ENCODE results near the gene GPX5.
A peak's percentile ranks its signal among the peaks of the same experiment; 100 is the strongest.
"Not testable (repeated sequence)": the region's sequence is repeated elsewhere in the genome, so short reads cannot be mapped to it uniquely, and the experiment has no call there.

GPX5 gene, protein sequence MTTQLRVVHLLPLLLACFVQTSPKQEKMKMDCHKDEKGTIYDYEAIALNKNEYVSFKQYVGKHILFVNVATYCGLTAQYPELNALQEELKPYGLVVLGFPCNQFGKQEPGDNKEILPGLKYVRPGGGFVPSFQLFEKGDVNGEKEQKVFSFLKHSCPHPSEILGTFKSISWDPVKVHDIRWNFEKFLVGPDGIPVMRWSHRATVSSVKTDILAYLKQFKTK

DNA sequence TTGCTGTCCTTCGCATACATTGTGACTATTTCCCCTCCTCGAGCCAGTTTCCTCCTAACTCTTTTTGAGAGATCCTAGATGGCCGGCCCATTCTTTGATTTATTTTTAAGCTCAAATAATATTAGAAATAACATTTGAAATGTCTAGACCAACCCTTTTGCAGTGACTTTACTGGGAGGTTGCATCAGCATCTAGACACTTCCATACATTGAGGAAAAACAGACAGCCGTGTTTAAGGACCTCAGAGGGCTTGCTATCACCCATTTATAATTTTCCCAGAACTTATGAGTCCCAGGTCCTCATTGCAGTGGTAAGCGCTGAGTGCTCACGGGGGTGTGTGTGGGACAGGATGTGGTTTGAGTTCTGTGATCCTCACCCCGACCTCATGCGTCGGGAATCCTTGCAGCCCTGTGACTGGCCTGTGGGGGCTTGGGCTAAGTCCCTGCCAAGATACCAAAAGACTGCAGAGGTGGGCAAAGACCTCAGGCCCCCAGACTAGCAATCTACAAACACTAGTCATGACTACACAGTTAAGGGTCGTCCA, at the start of gene GPX5:
GPX5 (plus strand) TSS at position 386 of the 544 bp plus-strand sequence; CDS start at position 519, 133 bp downstream.
- DNase-seq: no peak

DNA sequence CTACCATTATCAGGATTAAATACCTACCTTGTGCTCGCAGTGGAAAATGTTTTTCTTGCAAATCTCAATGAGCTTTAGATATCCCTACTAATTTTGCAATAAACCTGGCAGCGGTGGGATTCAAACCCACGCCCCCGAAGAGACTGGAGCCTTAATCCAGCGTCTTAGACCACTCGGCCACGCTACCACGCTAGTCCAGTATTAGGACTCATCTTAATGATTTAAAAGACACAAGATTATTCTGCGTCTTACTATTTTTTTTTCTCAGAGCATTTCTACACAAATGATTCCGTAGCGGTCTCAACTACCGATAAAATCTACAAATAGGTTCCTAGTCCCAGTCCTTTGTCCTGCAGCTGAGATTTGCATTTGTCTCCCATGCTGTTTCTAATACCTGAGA, 47.2 kb upstream of the GPX5 start:
- DNase-seq: no peak

DNA sequence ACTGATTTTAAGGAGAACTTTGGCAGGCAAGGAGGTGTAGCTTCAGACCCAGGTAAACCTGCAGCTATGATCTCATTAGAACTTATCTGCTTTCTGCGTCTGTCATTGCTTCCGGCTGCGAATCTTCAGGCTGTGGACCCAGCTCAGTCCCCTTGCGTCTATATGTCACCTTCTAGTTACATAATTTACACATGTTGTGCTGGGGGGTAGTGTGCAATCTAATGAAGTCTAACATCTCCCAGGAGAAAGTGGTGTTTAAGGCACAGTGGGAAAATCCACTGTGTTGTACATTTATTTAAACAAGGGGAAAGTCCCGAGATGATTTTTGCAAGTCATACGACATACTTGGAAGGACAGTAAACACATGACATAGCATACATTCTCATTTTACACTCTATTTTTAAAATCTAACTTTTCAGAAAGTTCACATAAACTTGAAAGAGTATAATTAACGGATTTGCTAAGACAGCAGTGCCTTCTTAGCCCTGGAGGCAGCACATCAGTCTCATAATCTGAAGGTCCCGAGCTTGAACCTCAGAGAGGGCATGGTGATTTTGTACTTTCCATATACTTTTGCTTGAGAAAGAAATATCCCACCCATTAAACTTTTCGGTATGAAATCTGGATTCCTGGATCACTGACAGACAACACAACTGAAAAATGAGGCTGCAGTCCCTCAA, 45.3 kb upstream of the GPX5 start:
- no peak for DNase-seq

DNA sequence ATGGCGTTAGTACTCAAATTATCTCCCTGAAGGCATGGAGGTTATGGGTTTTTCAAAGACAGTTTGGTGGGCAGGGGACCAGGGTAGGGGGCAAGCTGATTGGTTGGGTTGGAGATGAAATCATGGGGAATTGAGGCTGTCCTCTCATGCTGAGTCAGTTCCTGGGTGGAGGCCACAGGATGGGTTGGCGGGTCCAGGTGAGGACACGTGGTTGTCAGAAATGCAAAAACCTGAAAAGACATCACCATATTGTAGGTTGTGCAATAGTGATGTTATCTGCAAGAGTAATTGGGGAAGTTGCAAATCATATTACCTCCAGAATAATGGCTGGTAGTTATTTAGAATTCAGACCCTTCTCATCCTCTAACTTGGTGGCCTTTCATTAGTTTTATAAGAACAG, 40.2 kb upstream of the GPX5 start:
- DNase-seq: no peak

DNA sequence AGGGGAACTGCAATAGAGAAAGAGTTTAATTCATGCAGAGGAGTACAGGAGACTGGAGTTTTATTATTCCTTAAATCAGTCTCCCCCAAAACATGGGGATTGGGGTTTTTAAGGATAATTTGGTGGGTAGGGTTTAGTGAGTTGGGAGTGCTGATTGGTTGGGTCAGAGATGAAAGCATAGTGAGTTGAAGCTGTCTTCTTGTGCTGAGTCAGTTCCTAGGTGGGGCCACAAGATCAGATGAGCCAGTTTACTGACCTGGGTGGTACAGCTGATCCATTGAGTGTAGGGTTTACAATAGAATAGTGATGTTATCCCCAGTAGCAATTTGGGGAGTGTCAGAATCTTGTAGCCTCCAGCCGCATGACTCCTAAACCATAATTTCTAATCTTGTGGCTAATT, 39.1 kb upstream of the GPX5 start:
- DNase-seq: no peak

DNA sequence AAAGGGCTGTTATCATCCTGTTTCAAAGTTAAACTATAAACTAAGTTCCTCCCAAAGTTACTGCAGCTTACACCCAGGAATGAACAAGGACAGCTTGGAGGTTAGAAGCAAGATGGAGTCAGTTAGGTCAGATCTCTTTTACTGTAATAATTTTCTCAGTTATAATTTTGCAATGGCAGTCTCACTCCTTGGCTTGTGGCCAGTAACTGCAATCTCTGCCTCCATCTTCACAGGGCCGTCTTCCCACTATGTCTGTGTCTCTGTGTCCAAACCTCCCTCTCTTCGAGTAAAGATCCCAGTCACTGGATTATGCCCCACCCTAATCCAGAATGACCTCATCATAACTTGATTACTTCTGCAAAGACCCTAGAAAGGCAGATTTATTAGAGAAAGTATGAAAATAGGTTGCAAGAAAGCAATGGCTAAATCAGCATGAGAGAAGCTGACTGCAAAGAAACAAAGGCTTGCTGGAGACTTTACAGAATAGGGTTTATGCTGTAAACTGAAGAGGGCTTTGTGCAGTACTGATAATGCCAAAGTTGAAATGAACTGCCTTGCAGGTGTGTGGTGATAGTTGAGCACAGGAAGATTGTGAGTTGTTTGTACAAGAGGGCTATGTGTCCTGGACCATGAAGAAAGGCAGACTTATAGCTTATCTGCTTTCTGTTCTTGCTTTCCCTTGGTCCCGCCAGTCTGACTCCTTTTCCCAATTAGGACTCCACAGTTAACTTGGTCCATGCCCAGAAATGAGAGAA, 38.5 kb upstream of the GPX5 start:
- DNase-seq: no peak

DNA sequence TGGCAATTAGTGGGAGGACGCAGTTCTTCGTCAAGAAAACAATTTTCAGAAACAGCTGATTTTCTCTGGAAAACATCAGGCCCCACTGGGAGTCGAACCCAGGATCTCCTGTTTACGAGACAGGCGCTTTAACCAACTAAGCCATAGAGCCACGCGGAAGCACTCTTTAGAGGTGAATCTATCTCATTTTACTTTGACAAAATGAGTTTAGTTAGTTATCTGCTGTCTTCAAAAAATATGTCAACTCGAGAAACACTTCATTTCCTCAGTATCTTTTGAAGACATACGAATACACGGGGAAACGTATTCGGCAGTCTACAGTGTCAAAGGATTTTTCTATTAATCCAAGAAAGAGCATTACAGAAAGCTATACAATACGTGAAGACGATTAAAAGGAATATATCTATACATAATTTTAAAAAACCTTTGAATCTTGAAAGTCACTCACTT, 36.7 kb upstream of the GPX5 start:
- DNase-seq: no peak

DNA sequence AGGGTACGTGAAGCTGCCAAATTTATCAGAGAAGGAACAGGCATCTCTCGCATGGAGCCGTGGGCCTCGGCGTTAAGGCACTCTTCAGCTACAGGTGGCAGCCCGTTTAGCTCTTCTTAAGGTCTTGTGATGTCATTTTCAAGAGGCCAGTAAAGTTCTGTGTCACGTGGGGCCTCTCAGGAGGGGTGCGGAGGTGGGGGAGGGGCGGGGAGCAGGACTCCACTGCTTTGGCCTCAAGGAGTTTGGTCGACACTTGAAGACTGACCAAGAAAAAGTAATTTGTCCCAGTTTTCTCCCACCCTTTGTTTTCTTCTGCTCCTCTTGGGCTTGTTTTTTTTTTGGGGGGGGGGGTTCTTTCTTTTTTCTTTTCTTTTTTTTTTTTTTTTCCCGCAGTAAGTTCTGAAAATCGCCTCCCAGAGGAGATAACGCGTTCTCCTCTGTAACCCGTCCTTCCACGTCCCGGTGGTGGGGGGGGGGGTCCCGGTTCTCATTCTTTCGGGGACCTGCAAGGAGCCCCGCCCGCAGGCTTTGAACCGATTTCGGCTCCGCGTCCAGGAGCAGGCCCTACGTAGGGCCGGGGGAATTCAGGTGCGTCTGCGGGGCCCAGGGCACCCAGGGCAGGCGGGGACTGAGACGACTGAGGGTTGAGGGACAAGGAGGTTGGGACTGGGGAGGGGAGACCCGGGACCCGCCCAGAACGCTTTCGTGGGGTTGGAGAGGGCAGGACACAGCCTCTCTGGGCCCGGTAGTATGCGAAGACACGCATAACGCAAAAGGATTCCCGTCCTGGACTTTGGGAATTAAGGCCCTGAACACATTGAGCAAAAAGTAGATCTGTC, 36.1 kb upstream of the GPX5 start:
- DNase-seq: peak; percentile 35

DNA sequence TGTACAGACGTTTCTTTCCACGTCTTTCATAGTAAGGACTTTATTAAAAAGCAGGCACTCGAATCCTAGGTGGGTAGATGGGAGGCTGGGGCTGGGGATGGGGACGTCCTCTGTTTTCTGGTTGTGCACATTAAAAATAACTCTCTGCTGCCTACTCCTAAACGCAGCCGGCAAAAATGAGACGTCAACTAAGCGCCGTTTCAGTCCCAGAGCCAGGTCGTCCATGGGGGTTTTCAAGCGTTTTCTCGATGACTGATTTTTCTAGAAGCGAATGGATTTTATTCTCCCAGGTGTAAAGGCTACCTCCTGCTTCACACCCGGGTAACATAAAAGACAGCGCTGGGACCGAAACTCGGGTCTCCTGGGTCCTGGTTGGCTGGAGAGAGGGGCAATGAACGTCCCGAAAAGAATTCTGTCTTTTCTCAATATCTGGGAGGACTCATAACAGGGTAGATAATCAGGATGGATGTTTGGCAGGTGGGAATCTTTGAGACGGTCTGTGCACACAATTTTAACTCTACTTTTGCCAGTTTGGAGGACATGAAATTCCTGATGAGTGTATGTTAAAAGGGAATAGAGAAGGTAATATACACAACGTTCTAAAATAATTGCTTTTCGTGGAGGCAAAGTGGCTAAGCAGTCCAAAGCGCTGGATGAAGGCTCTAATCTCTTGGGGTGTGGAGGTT, 35.3 kb upstream of the GPX5 start:
- DNase-seq: no peak

DNA sequence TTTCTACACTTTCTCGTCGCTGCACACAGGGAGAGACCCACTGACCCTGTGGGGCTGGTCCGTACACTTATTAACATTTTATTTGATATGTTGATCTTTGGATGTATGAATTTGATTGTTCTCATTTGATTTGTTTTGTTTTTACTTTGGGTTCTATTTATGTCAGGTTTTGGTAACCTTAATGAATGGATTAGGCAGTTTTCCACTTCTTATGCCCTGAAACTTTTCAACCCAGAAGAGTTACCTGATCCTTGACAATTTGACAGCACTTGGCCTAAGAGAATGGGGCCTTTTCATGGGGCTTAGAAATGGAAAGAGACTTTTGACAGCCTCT, 33.7 kb upstream of the GPX5 start:
- no peak for DNase-seq

DNA sequence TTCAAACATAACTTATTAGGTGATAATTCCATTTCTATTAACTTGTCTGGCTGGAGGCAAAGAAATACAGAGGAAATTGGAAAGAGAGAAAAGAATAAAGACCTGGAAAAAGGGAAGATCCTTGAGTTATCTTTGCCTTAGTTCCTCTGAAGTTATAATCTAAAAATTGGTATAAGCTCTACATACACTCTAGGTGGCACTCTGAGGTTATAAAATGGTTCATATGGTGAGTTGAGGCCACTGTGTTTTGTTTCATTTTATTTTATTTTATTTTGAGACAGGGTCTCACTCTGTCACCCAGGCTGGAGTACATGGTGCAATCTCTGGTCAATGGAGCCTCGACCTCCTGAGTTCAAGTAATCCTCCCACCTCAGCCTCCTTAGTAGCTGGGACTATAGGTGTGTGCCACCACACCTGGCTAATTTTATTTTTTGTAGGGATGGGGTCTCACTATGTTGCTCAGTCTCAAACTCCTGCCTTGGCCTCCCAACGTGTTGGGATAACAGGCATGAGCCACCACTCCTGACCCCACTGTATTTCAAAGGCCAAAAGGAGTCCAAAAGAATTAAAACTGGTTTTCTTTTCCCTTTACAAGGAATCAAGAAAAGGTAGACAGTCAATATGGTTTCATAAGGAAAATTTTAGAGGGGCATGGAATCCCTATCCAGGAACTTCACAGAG, 29.4 kb upstream of the GPX5 start:
- no peak for DNase-seq

DNA sequence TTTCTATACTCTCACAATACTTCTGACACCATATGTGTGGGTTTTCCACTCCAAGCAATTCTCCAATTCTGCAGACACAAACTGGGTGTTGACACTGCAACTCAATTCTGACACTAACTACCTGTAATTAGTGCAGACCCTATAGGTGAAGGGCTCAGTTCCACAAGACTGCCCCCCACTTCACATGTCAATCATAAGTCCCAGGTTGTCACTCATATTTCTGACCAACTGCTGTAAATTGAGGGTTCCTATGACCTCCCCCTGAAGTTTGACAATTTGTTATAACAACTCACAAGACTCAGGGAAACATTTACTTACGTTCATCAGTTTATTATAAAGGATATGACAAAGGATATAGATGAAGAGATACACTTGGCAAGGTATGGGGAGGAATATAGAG, 28.4 kb upstream of the GPX5 start:
- DNase-seq: no peak

DNA sequence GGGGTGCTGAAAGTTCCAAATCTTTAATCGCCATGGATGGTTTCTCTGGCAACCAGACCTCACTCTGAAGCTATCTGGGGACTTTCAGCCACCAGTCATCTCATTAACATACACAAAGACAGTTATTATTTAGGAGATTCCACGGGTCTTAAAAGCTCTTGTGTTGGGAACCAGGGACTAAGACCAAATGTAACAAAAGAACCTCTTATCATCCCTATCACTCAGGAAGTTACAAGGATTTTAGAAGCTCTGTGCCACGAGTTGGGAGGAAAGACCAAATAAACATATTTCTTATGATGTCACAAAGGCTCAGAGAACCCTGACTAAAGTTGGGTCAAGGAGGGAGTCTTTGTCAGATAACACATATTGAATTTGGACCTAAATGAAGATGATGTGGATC, 27.8 kb upstream of the GPX5 start:
- no peak for DNase-seq

DNA sequence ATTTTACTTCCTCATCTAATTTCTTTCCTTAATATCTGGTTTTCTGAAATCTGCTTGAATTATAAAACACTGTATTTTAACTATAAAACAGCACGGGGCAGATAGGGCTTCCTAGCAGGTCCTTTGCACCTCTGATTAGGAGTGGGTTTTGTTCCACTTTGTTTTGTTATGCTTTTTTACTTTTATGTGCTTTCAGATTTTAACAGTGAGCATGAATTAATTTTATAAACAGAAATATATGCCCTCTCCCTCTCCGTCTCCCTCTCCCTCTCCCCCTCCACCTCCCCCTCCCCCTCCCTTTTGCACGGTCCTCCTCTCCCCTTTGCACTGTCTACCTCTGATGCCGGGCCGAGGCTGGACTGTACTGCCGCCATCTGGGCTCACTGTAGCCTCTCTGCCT, 24.4 kb upstream of the GPX5 start:
- DNase-seq: no peak

DNA sequence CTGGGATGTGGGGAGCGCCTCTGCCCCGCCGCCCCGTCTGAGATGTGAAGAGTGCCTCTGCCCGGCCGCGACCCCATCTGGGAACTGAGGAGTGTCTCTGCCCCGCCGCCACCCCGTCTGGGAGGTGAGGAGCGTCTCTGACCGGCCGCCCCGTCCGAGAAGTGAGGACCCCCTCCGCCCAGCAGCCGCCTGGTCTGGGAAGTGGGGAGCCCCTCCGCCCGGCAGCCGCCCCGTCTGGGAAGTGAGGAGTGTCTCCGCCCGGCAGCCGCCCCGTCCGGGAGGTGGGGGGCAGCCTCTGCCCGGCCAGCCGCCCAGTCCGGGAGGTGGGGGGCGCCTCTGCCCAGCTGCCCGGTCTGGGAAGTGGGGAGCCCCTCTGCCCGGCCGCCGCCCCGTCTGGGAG, 23.5 kb upstream of the GPX5 start:
- DNase-seq: not testable (repeated sequence)

DNA sequence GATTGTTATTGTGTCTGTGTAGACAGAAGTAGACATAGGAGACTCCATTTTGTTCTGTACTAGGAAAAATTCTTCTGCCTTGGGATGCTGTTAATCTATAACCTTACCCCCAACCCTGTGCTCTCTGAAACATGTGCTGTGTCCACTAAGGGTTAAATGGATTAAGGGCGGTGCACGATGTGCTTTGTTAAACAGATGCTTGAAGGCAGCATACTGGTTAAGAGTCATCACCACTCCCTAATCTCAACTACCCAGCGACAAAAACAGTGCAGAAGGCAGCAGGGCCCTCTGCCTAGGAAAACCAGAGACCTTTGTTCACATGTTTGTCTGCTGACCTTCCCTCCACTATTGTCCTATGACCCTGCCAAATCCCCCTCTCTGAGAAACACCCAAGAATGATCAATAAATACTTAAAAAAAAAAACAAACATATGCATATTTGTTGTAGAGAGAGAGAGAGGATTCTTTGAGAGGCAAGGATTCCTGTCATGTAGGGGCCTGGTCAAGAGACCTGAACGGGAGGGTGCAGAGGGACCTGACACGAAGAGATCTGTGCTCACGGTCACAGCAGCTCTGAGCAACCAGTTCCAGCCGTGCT, 22.9 kb upstream of the GPX5 start:
- DNase-seq: not testable (repeated sequence)

DNA sequence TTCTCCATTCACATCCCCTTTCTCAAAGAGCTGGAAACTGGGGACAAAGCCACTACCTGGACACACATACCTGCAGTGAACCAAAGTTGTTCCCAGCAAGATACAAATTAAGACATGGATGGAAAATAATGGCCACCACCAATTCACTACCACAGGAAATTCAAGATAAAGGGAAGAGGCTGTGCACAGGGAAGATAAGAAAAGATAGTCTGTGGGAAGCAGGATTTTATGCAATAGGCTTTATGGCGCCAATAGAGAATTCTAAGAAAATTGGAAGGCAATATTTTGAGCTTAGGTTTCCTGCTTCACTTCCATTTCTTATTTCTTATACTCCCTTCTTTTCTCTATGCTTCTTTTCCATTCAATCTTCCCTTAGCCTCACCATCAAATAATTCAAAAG, 19.9 kb upstream of the GPX5 start:
- DNase-seq: no peak

DNA sequence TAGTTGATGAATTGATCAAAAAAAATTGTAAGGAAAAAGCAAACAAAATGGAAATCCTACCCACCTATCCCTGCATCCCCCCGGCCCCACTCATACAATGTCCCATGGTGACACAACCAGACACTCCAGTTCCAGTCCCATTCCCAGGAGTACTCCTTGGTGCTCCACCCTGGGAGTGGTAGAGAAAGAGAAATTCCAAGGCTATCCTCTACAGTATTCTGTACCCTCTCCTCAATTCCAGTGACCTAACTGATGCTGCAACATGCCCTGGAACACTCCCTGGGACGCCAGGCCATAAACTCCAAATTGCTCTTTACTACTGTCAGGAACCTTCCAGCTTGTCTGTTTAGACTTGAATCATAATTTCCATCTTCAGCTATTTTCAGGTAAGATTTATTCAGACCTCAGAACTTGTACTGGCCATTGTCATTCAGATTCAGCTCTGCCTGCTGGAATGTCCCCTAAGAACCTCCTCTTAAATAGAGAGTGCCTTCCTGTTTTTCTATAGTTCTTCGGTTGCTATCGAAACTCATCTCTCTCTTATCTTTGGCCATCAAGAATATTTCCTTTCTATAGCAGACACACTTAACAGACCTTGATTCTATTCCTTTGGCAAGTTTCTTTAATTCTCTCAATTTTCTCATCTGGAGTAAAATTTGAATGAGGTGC, 18.7 kb upstream of the GPX5 start:
- no peak for DNase-seq

DNA sequence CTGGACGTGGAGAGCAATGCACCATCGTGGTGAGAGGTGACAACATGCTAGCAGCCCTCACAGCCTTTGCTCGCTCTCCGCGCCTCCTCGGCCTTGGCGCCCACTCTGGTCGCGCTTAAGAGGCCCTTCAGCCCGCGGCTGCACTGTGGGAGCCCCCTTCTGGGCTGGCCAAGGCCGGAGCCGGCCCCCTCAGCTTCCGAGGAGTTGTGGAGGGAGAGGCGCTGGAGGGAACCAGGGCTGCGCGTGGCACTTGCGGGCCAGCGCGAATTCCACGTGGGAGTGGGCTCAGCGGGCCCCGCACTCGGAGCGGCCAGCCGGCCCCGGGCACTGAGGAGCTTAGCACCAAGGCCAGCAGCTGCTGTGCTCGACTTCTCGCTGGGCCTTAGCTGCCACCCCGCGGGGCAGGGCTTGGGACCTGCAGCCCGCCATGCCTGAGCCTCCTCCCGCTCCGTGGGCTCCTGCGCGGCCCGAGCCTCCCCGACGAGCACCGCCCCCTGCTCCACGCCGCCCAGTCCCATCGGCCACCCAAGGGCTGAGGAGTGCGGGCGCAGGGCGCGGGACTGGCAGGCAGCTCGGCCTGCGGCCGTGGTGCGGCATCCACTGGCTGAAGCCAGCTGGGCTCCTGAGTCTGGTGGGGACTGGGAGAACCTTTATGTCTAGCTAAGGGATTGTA, 13.9 kb upstream of the GPX5 start:
- no peak for DNase-seq

DNA sequence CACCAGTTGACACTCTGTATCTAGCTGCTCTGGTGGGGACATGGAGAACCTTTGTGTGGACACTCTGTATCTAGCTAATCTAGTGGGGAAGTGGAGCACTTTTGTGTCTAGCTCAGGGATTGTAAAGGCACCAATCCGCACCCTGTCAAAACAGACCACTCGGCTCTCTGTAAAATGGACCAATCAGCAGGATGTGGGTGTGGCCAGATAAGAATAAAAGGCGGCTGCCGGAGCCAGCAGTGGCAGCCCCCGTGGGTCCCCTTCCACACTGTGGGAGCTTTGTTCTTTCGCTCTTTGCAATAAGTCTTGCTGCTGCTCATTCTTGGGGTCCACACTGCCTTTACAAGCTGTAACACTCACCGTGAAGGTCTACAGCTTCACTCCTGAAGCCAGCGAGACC, 13.3 kb upstream of the GPX5 start:
- DNase-seq: not testable (repeated sequence)

All from CD4-positive, alpha-beta T cell treated with Interferon gamma for 1 hour (primary cell).